K562 treated with DMSO at 1 percent for 12 hours (cell line): ENCODE measurements around the gene FBXW7. TPM values are rescaled to one million over a fixed set of nuclear protein-coding genes. Genes with fewer than 3 reads are reported as not detected.

Source experiments
- total RNA-seq: library from RNA; unstranded; fragments of 300-600 nt; gene quantifications from 2 replicates; pipeline ENCODE4 v1.2.3, GENCODE V29; 2022; ENCODE audit not compliant: insufficient read depth

FBXW7 gene, protein sequence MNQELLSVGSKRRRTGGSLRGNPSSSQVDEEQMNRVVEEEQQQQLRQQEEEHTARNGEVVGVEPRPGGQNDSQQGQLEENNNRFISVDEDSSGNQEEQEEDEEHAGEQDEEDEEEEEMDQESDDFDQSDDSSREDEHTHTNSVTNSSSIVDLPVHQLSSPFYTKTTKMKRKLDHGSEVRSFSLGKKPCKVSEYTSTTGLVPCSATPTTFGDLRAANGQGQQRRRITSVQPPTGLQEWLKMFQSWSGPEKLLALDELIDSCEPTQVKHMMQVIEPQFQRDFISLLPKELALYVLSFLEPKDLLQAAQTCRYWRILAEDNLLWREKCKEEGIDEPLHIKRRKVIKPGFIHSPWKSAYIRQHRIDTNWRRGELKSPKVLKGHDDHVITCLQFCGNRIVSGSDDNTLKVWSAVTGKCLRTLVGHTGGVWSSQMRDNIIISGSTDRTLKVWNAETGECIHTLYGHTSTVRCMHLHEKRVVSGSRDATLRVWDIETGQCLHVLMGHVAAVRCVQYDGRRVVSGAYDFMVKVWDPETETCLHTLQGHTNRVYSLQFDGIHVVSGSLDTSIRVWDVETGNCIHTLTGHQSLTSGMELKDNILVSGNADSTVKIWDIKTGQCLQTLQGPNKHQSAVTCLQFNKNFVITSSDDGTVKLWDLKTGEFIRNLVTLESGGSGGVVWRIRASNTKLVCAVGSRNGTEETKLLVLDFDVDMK
- 6.8 and 7.7 TPM in 2 replicates for total RNA-seq

DNA sequence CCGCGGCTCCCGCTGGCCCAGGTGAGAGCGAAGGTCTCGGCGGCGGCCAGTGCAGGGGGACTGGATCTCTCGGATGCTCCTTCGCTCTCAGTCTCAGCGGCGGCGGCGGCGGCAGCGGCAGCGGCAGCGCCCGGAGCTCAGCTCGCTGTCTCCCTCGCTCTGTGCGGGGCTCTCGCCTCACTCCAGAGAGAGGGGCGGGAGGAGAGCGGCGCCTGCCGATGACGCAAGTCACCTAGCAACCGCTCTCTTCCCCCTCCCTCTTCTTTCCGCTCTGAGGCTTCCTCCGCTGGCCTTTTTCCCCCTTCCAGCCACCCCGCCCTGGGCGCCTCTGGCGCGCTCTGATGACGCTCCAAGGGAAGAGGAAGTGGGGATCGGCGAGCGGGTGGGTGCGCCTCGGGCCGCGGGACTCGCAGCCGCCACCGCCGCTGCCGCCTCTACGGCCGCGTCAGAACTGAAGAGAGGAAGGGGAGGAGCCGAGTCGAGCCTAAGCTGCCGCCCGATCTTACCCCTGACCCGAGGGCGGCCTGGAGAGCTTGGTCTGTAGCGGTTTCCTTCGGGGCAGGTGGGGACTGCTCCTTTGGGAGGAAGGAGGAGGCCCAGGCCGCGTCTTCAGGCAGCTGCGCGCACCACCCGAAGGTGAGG lies at the start of gene FBXW7:
Gene FBXW7 (minus strand): TSS at position 190 of the 642 bp plus-strand sequence. CDS start 124,289 bp downstream, outside the sequence.

Other genes starting within 250 kb of the FBXW7 start
- 1.4 and 5.0 TPM in 2 replicates for gene TMEM154, start 143.9 kb upstream of the FBXW7 start, total RNA-seq
- gene TIGD4, start 243.6 kb upstream of the FBXW7 start, total RNA-seq: 0.33 TPM in 1 of 2 replicates, not detected in the other
- gene ARFIP1, start 243.9 kb upstream of the FBXW7 start, total RNA-seq: 6.0 and 21.7 TPM in 2 replicates